GM13976 (cell line): ENCODE data around the gene DAGLA.

ENCODE experiments used
- DNase-seq: peaks from one replicate; pipeline ENCODE4 v3.0.0; 2012; ENCODE audit warnings: low spot score
- in situ Hi-C: fragments of 300-500 bp; cut with MboI; formaldehyde crosslinking; loops from one replicate; pipeline ENCODE4 v1.12.0; 2022; ENCODE audit warnings: low sequenced_read_pairs, mixed read lengths, inconsistent platforms; ENCODE audit not compliant: unreplicated experiment
- TF ChIP-seq, protein P1 (sequence below): IDR thresholded peaks from 2 replicates; pipeline ENCODE4 v1.5.1; 2012; ENCODE audit warnings: borderline replicate concordance, mild to moderate bottlenecking; ENCODE audit not compliant: insufficient read depth; ENCODE audit errors: extremely low read depth, missing control alignments, control extremely low read depth

Gene DAGLA

DNA sequence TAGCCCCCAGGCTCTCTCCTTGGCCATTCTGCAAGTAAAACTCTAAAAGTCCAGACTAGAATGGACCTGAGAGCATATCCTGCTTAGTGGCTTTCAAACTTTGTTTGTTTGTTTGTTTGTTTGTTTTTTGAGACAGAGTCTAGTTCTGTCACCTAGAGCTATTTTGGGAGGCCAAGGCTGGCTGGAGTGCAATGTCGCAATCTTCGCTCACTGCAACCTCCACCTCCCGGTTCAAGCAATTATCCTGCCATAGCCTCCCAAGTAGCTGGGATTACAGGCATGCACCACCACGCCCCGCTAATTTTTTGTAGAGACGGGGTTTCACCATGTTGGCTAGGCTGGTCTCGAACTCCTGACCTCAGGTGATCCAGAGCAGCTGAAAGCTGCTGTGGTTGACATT is 28.9 kb downstream of the DAGLA start:
- in situ Hi-C loops = no loop called here
- TF ChIP-seq, protein P1, sequence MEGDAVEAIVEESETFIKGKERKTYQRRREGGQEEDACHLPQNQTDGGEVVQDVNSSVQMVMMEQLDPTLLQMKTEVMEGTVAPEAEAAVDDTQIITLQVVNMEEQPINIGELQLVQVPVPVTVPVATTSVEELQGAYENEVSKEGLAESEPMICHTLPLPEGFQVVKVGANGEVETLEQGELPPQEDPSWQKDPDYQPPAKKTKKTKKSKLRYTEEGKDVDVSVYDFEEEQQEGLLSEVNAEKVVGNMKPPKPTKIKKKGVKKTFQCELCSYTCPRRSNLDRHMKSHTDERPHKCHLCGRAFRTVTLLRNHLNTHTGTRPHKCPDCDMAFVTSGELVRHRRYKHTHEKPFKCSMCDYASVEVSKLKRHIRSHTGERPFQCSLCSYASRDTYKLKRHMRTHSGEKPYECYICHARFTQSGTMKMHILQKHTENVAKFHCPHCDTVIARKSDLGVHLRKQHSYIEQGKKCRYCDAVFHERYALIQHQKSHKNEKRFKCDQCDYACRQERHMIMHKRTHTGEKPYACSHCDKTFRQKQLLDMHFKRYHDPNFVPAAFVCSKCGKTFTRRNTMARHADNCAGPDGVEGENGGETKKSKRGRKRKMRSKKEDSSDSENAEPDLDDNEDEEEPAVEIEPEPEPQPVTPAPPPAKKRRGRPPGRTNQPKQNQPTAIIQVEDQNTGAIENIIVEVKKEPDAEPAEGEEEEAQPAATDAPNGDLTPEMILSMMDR = no peak
- no peak for DNase-seq

- TF ChIP-seq, protein P1 = no peak
Observed at GRCh38 chr11:61709572-61709971, 29.4 kb downstream of the DAGLA start.

DNA sequence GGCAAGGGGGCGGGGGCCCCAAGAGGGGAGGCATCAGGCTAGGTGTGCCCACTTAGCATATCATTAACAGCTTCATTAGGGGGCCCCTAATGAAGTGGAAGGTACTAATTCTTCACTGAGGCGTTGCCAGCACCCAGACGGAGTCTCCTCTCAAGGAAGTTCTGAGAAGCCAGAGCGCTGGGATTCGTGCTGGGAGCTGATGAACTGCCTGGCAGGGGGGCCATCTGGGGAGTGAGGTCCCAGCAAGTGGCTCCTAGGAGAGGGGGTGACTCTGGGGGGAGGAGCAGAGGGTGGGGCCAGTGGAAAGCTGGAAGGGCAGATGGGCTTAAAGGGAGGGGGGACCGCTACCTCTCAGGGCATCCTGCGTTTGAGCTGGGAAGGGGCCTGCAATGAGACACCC is 29.8 kb downstream of the DAGLA start:
- in situ Hi-C loops = no loop called here
- TF ChIP-seq, protein P1 = no peak
- DNase-seq = no peak

More at GRCh38 chr11:61709572-61709971, 29.4 kb downstream of the DAGLA start:
- no peak for DNase-seq
- in situ Hi-C loops = no loop called here

- in situ Hi-C loops = no loop called here
- TF ChIP-seq, protein P1 = no peak
- no peak for DNase-seq
Observed at GRCh38 chr11:61711037-61711436, 30.8 kb downstream of the DAGLA start.

DNA sequence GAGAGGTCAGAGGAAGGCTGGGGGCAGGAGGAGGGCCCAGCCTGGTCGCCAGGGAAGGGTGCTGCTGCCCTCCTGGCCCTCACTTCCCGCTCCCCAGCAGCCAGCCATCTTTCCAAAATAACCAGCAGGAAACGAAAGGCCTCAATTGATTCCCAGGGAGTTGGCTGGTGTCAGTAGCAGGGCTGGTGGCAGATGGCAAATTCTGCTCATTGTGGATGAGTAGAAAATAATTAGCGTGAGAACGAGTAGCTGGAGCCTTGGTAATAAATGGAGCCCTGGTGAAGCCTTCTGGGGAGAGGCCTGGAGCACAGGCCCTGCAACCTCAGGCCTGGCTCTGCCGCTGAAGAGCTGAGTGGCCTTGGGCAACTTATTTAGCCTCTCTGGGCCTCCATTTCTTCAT is 31.3 kb downstream of the DAGLA start:
- in situ Hi-C loops = no loop called here

DNA sequence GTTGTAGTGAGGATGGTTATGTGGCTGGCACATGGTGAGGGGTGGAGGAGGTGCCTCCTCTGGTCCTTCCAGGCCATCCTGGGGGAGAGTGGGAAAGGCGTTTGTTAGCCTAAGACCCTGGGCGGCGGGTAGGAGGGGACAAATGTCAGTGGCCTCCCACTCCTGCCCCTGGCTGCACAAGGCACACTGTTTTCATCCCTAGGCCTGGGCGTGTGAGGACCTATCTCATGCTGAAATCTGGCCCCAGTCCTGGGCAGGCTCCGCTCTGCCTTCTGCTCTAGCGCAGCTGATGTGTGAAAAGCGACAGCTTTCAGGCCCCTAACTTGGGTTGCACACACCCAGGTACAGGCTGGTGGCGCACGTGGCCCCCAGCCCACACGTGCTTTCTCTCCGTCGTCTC is 32.1 kb downstream of the DAGLA start:
- TF ChIP-seq, protein P1 = no peak
- DNase-seq = no peak
- in situ Hi-C loops = no loop called here

More for the DNA sequence above, 31.3 kb downstream of the DAGLA start:
- DNase-seq = no peak
- TF ChIP-seq, protein P1 = no peak

- TF ChIP-seq, protein P1 = no peak
- in situ Hi-C loops = no loop called here
- no peak for DNase-seq
Observed at GRCh38 chr11:61712846-61713245, 32.7 kb downstream of the DAGLA start.
